ENCODE results near the gene RAB21.

Gene RAB21

DNA sequence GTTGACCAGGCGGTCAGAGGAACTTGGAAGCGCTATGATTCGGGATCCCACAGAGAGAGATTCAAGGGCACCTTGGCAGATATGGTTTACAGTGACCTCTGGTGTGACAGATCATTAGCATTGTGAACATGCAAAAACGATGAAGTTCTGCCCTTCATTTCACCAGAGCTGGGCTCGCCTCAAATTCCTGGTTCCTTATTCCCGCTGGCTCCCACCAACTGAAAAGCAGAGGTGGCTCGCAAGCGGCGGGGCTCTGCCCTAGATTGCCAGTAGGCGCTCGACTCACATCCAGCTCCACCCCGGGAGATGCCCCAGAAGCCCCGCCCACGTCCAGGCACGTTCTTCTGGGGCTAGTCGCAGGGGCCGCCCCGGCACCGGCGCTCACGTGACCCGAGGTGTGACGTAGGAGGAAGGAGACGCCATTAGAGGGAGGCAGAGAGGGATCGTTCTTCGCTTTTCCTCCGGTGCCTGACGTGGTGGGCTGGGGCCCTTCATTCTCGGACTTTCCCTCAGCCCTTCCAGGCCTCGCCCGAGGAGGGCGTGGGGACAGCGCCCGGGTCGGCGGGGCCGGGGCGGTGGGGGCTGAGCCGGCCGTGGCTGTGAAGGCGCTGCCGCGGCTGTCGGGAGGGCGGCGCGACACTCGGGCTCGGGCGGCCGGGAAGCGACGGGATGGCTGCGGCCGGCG lies at the start of gene RAB21:
RAB21 (plus strand) TSS at position 403 of the 685 bp plus-strand sequence; CDS start at position 670, 267 bp downstream.
- DNase-seq: peak; percentile 97

GRCh38 chr12:71704920-71705319 lies 49.7 kb upstream of the RAB21 start:
- no peak for DNase-seq

DNA sequence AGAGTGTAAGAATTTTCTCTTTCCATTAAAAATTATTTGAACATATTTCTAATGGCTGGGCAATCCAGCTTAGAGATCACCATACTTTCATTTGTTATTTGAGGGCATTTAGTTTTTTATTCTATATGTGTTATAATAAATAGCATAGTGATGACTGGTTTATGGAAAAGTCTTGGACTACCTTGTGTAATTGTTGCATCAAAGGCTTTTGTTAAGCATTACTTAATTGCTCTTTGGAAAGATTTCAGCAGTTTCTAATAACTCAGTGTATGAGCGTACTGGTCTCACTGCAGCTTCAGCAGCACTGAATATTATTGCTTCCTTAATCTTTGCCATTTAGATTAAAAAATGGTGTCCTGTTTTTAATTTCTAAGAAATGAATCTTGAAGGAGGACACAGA lies 46.0 kb upstream of the RAB21 start:
- no peak for DNase-seq

GRCh38 chr12:71710276-71711125 lies 44.2 kb upstream of the RAB21 start:
- no peak for DNase-seq

- DNase-seq: no peak
Observed at GRCh38 chr12:71718611-71719010, 36.1 kb upstream of the RAB21 start.

DNA sequence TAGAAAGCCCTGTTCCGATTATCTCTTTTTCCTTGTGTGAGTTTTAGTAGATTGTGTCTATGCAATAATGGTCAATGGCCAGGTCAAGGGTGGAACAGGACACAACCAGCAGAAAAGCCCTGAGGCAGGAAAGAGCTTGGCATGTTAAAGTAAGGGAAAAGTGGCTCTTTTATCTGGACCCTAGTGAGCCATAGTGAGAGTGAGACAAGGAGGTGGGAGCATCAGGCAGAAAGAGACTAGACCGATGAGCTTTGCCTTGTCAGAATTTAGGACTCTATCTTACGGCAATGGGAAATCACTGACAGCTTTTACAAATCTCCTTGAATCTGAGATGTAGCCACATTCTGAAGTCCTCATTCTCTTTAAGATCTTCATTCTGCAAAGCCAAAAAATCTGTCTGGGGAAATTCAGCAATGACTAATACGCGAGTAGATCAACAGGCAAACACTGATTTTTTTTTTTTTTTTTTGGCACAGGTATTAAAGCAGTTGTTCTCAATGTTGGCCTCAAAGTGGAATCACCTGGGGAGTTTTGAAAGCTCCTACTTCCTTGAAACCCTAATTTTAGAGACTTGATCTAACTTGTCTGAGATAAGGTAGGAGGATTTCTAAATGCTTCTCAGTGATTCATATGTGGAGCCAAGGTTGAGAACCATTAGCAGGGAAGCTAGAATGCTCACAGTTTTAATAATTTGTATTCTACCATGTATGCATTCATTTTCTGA lies 34.9 kb upstream of the RAB21 start:
- DNase-seq: no peak

GRCh38 chr12:71721783-71722505 lies 32.7 kb upstream of the RAB21 start:
- DNase-seq: no peak

DNA sequence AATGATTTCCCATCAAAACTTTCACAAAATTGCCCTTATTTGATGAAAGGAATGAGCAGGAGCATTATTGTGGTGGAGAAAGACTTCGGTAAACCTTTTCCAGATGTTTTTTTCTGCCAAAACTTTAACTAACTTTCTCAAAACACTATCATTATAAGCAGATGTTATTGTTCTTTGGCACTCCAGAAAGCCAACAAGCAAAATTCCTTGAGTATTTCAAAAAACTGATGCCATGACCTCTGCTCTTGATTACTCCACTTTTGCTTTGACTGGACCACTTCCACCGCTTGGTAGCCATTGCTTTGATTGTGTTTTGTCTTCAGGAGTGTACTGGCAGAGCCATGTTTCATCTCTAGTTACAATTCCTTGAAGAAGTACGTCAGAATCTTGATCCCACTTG lies 29.7 kb upstream of the RAB21 start:
- no peak for DNase-seq

GRCh38 chr12:71726548-71726947 lies 28.1 kb upstream of the RAB21 start:
- DNase-seq: no peak

DNA sequence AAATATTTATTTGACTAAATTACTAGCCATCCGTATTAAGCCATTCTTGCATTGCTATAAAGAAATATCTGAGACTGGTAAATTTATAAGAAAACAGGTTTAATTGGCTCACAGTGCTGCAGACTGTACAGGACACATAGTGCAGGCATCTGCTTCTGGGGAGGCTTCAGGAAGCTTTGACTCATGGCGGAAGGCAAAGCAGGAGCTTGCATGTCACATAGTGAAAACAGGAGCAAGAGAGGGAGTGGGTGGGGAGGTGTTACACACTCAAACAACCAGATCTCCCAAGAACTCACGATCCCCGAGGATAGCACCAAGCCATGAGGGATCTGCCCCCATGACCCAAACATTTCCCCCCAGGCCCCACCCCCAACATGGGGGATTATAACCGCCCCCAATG lies 26.7 kb upstream of the RAB21 start:
- DNase-seq: no peak

DNA sequence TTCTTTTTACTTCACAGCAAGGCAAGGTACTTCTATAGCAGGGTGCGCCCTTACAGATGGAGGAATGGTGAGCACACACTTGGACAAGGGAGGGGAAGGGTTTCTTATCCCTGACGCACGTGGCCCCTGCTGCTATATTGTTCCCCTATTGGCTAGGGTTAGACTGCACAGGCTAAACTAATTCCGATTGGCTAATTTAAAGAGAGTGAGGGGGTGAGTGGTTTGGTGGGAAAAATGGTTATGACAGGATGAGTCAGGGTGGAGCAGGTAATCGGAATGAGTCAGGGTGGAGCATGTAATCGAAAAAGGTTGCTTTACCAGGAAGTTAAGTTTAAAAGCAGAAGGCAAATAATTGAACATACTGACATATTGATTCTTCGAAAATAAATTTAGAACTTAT lies 23.7 kb upstream of the RAB21 start:
- DNase-seq: no peak

GRCh38 chr12:71731439-71732356 lies 23.0 kb upstream of the RAB21 start:
- no peak for DNase-seq

GRCh38 chr12:71732357-71732712 lies 22.3 kb upstream of the RAB21 start:
- no peak for DNase-seq

DNA sequence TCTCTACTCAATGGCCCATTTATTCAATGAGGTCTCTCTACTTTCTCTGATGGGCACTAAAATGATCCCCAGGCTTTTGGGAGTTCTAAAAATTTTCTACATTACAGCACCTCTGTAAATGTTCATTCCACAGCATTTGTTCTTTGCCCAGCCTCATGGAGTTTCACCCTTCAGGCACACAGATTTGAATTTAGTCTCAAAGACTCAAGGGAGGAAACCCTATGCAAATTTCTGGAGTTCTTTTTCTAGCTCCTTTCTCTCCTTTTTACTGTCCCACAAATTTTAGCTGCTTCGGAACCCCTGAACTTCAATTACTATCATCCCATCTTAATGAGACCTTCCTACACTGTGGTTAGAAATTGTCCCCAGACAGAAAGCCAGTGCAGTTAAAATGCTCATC lies 17.5 kb upstream of the RAB21 start:
- DNase-seq: no peak

DNA sequence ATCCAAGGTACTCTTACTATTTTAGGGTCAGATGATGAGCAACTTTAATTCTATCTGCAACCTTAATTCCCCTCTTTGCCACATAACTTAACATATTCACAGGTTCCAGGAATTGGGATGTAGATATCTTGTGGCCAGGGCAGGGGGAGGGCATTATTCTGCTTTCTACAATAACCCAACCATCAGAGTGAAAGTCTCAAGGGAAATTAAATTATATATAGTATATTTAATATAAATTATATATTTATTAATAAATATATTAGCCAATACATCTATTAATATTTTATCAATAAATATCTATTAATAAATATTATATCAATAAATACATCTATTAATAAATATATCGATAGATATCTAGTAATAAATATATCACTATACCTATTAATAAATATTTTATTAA lies 11.7 kb upstream of the RAB21 start:
- DNase-seq: no peak

DNA sequence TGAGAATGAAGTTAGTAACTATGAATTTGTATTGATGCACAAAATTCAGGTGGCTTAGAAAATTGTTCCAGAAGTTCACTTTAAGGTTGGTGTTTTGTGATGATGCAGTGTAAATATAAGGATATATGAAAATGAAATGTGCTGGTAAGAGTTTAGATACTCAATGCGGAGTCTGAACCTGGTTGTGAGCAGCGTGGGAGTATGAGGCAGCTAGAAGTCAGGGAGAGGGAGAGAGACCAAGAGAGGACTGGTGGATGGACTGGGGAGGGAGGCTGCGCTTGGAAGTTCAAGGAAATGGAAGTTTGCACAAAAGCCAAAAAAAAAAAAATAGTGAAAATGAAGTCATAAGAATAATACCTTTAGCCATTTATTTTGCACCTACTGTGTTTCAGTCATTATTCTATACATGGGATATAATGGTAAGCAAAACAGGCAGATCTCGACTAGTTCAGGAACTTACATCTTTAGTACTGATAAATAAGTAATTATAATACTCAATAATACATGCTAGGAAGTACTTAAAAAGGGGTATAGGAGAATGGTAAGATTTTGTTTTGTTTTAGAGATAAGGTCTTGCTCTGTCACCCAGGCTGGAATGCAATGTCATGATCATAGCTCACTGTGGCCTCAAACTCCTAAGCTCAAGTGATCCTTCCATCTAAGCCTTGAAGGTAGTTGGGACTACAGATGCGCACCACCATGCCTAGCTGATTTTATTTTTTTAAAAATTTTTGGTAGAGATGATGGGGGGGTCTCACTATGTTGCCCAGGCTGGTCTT lies 10.0 kb upstream of the RAB21 start:
- DNase-seq: no peak

GRCh38 chr12:71746974-71747611 lies 7.6 kb upstream of the RAB21 start:
- peak; percentile 60 to 72 for DNase-seq

DNA sequence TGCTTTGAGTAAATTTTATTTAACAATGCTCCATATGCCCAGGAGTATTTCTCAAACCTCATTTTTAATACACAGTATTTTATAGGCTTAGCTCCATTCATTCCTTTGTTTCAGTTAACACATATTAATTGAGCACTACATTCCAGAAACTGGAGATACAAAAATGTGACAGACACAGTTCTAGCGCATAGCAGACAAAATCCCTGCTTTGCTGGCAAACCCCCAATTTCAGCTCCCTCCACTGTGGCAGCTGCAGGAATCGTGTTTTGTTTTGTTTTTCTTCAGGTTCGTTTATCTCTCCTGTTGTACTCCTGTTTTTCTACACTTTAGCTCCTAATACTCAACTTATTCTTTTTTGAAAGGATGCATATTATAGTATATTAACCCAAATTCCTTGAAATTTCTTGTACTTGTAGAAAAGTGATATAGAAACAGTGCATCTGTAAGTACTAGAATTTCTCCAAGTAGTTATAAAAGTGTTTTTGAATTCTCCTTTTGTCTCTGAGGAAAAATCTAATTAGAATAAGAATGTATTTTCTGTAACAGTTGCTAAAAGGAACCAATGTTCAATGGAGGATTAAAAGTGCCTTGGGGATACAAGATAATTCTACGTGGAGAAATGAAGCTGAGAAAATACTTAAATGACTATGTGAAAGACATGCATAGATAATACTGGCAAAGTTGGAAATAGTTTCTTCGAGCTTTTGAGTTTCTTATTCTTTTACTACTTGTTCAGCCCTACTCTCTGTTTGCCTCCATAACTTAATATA lies 6.4 kb upstream of the RAB21 start:
- no peak for DNase-seq

- no peak for DNase-seq
Observed at GRCh38 chr12:71749666-71750065, 5.0 kb upstream of the RAB21 start.

- no peak for DNase-seq
Observed at GRCh38 chr12:71752891-71753290, 1.8 kb upstream of the RAB21 start.
